DMS53 treated with DMSO at 0.1 percent for 48 hours (cell line): ENCODE results near the gene OSCP1.
A peak's percentile ranks its signal among the peaks of the same experiment; 100 is the strongest.

Experiments
- DNase-seq: peaks from one replicate; lab custom pipeline; 2025; ENCODE audit not compliant: unreplicated experiment; lab: John Stamatoyannopoulos, UW

The OSCP1 gene

DNA sequence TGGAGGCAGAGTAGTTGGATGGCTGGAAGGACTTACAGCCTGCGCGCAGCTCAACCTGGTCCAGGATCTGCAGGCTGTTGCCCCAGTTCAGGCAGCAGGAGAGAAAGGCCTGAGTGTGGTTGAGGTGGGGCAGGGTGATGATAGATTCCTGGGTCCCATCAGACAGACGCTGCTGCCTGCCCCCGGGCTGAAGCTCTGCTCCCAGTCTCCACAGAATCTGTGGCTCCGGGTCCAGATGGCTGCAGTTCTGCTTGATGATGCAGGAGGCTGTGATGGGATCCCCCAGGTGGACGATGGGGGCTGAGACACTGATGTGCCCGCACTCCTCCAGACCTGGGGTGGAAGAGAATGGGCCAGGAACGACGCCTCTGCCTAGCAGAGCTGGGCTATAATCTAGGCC, 25.1 kb upstream of the OSCP1 start:
- DNase-seq, result no peak

DNA sequence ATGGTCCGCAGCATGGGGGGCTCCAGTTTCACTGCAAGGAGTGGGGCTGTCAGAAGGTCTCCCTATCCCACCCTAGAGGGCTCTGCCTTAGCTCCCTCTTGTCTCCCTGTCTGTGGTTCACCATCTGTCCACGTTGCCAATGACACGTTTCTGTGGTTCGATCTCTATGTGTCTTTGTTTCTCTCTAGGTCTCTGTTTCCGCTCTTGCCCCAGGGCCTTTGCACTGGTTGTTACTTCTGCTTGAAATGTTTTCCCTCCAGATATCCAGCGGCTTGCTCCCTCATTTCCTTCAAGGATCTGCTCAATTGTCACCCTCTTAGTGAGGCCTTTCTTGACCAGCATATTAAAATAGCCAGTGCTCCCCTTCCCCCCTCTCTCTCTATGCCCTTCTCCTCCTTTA, 22.4 kb upstream of the OSCP1 start:
- DNase-seq, result no peak

DNA sequence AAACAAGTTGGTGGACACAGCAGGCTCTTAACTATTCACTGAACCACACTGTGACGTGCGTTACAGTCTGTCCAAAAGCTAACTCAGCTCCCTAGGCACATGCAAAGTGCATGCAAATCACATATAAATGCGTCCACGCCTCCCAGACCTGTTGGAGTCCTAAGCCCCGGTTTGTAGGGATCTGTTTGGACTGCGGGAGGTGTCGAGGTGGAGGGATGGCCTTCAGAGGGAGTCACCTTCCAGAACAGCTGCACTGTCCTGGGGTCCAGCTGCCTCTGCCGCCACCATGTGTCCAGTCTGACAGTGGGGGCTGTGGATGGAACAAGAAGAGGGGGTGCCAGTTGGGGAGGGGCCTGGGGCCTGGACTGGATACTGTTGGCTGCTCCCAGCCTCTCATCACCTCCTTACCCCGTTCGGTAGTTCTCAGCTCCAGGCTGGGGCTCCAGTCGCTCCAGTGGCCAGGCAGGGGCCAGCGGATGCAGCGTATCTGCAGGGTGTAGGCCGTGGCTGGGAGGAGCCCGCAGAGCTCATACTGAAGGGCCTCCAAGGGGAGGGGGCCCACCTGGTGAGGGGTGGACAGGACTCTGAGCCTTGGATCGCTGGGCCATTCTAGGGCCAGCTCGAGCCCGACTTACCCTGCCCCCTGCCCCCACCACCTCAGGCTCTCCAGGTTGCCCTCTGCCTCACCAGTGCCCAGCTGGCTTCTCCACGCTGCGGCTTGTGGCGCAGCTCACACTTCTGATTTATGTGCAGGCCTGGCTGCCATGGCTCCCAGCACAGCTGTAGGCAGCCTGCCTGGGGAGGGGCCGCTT, 21.8 kb upstream of the OSCP1 start:
- DNase-seq, result no peak

DNA sequence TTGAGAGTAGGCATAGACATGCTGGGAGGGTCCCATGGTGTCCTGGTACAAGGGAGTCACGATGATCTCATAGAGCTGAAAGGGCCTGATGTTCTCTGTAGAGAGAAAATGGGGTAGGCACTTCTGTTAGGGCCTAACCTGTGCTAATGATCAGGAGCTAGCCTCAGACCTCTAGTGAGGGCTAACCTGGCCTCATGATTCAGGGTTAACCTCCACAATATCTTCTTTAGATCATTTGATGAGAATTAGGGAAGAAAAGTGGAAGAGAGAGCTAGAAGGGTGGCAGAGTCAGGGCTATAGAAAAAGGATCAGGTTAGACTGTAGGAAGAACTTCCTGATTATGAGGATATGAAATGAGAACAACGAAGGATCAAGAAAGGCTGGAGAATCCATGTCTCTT, 18.9 kb upstream of the OSCP1 start:
- DNase-seq, result no peak

DNA sequence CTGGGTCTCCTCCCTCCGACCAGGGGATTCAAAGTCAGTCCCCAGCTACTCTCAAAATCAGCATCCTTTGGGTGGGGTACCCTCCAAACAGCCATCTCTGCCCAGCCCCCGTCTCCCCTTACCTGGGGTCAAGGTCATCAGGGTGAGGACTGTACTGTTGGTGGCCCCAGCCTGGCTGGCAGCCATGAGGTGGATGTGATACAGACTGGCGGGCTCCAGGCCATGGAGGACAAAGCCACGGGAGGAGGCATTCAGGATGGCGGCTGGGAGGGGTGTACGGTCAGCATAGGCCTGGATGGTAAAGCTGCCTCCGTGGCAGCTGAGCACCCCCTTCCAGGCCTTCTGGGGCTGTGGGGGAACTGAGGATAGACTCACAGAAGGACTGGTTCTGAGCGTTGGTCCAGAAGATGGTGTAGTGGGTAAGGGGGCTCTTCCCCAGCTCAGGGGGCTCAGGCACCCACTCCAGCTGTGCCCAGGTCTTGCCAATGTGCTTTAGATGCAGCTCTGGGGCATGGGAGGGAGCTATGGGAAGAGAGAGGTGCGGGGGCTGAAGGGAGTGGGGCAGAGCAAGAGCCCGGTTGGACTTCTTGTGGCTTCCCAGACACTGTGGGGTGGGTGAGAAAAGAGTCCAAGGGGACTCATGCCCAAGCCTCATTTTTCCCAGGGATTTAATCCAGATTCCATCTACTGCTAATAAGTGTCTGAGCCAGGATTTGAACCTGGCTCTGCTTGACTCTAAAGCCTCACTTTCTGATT, 17.6 kb upstream of the OSCP1 start:
- no peak for DNase-seq

DNA sequence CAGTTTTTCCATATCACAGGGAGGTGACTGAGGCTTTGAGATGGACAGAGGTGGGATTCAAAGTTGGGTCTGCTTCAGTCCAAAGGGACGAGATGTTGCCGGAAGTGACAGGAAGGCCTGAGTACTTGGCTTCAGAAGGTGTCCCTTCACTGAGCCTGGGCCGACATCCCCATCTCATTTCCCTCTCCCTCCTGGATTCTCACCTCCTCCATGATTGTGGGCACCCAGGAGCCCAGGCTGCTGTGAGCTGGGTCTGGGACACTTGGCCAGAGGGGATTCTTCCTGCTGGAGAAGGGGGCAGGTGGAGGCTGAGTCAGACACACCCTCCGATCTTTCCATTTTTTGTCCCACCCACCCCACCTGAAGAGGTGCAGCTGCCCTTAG, 16.8 kb upstream of the OSCP1 start:
- DNase-seq, result no peak

DNA sequence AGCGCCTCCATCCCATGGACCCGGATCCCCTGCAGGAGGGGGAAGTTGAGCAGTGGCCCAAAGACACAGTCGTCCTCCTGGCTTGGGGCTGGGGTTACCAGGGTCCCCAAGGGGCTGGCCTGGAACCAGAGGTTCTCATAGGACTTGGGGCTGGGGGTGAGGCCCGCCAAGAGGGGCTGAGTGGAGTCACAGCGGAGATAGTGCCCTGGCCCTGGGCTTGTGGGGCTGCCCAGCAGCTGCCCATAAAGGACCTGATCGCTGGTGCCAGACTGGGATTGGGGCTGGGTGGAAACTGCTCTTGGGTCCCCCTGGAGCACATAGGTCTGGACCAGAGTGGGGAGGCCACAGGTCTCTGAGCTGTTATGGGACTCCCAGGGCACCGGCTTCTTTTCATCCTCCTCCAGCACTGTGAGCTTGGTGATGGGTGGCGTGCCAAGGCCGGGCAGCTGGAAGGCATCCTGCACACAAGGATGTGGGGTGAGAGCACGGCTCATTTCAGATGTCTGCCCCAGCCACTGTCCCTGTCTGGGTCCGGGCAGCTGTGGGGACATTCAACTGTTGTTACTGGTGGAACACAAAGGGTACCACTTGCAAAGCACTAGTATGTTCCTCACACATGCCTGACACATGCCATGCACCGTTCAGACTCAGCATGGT, 16.2 kb upstream of the OSCP1 start:
- DNase-seq, result no peak

DNA sequence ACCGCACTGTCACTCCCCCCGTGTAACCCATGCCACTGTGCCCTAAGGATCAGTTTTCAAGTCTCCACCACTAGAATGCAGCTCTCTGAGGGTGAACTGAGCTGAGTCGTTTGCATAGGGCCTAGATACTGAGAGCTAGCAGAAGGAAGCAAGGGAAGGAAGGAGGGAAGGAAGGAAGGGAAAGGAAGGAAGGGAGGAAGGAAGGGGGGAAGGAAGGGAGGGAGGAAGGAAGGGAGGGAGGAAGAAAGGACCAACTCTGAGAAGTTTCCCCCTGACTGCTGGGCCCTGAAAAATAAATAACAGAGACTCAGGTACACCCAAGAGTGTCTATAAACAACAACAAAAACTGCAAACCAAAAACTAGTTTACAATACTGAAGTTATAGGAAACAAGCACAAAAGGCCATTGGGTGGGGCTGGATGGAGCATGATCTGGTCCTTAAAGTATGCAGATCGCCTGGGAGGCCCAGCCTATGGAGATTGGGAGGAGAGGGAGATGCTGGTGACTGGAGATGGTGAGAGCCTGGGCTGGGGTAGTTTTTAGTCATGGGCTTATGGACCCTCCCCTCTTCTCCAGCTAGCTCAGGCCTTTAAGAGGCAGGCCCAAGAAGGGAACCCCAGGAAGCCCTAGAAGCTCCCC, 15.6 kb upstream of the OSCP1 start:
- no peak for DNase-seq

DNA sequence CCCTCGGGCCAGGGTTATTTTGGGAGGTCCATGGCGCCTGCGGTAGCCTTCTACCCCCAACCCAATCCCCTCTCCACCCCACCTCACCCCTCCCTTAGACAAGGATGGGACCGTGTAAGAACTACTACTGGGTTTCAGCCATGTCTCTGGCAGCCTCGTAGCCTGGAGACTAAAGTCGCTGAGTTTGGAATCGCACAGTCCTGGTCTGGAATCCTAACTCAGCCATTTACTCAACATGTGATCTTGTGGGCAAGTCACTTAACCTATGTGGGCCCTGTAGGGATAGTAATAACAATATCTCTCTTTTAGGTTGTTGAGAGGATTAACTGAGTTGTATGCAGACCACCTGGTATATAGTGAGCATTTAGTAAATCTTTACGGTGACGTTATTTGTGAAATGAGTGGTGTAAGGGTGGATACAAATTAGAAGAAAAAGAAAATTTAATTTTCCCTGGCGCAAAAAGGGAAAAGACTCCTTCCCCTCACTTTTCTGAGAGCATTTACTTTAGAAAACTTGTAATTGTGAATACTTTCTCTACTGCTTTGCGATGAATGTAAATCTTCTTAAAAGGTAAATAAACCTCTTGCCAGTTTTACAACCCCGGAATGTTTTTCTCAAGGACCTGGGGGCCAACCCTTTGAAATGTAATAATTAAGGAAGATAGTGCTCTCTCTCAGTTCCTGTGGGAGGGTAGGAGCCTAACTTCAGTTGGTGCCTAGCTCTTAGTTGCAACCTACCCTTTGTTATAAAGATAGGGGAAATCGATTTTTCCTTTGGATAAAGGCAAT, 14.5 kb upstream of the OSCP1 start:
- no peak for DNase-seq

DNA sequence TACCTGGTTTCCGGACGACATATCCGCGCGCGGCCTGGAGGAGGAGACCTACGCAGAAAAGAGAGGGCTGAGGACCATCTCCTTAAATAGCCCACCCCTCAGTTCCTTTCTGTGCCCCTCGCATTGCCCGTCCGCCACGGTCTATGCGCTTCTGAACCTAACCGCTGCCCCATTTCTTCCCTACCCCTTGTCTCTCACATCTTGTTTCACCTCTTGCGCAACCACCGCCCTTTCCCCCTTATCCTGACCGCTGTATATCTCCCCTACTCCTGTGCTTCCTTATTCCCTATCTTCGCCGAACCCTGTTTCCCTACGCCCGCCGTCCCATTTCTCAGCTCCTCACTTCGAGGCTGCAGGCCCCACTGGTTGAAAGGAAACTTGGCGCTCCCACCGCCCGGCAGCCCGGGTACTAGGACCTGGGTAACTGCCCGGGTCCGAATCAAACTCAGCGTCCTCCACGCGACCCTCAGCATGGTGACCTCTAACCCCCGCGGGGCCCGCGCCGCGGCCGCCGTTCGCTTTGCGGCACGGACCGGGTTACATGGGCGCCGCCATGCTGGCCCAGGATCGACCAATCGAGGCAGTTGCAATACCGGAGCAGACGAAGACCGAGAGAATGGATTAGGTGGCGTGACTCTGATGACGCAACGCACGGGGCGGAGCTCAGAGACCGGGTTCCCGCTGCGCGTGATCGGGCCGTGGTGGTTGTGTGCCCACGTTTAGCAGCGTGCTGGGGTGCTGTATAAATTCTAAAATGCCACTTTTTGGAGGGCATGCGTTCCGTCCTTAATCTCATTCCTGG, 13.8 kb upstream of the OSCP1 start, which contains the start of gene MRPS15:
Gene MRPS15, minus strand, starts transcription at position 582 of the 802 bp plus-strand sequence. Its CDS starts 109 bp downstream, at position 473.
- DNase-seq, result peak; percentile 92

DNA sequence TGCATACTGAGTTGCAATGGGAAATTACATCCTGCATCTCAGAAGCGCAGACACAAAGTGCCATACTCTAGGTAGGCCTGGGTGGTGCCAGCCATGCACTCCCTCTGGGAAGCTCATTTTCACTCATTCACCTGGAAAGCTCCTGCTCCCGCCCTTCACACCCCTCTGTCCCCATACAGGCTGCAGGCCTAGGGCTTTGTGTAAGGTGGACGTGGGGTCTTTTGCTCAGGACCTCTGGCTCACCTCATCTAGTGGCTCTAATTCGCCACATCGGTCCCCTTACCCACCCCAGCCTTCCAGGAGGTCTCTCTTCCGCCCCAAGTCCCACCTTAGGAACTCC, 13.2 kb upstream of the OSCP1 start:
- no peak for DNase-seq

DNA sequence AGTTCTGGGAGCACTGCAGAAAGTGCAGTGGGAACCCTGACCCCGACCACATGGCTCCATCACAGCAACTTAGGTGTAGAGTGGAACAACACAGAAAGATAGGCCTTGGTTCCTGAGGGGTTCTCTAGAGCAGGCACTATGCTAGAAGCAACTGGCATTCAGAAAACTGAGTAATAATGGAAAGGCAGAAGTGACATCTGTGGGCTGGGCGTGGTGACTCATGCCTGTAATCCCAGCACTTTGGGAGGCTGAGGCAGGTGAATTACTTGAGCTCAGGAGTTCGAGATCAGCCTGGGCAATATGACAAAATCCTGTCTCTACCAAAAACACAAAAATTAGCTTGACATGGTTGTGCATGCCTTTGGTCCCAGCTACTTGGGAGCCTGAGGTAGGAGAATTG, 8.7 kb upstream of the OSCP1 start:
- DNase-seq, result no peak

DNA sequence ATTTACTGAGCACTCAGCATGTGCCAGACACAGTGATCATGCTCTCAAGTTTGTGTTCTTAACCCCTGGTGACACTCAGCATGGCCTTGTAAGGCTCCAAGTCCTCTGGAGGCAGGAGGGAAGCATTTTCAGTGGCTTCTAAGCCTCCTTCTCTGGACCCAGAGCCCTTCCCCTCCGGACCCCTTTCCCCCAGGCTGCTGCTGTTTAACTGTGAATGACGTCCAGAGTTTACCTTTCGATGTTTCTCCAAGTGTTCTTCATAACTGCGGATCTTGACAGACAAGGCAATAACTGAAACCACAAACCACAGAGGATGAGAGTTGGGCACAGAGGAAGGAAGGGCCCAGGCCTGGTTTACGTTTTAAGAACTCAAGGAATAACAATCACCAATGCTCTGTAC, 7.4 kb upstream of the OSCP1 start:
- no peak for DNase-seq

DNA sequence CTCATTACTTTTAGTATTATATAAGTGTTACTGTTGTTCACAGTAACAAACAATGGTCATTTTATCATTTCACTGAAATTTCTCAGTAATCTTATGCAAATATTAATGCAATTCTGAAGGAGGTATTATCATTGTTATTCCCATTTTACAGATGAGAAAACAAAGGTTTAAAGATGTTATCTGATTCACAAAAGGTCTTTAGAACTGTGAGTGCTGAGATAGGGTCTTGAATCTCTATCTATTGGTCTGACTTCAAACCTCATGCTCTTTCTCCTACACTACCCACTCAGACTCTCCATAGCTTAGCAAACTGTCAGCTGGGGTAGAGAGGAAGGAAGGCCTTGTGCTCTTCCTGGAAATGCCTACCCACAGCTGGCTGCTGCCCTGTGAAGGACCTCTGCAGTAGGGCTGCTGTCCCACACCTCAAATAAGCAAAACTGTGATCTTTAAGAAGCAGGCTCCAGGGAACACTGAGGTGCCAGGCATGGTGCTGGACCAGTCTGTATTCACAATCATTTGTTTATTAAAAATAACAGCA, 6.2 kb upstream of the OSCP1 start:
- no peak for DNase-seq

DNA sequence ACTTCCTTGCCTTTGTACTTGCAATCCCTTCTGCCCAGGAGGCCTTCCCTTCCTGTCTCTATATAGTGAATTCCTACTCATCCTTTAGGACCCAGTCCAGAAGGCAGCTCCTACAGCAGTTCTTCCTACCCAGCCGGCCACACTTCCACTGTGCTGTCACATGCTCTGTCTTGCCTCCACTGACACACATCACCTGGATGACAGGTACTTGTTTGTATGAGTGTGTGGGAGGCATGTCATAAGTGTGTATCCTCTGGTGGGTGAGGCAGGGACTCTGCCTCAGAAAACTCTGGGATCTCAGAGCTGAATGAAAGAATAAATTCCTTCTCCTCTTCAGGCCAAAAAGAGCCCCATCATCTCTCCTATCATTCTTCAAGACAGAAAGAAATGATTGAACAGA, 5.1 kb upstream of the OSCP1 start:
- no peak for DNase-seq

DNA sequence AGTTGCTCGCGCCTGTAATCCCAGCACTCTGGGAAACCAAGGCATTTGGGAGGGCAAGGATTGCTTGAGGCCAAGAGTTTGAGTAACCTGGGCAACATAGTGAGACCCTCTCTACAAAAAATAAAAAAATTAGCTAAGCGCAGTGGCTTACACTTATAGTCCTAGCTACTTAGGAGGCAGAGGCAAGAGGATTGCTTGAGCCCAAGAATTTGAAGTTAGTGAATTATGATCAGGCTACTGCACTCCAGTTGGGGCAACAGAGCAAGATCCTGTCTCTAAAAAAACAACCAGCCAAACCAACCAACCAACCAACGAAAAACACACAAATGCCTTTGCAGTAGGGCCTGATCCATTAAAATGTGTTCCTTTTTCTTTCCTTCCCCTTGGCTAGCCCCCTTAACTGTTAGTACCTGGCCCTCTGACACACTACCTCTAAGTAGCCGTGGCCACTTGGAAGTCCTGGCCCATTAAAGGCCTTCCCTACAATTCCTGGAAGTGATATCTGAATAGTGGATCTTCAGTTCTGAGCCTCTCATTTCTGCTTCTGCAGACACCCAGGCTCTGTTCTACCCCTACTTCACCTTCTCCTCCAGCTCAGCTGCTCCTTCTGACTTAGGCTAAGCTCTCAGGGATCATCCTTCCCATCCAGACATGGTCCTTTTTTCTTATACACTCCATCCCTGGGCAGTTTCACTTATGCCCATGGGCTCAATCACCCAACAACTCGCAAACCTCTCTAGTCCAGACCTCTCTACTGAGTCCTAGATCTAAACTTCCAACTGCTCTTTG, 3.5 kb upstream of the OSCP1 start:
- DNase-seq, result no peak

DNA sequence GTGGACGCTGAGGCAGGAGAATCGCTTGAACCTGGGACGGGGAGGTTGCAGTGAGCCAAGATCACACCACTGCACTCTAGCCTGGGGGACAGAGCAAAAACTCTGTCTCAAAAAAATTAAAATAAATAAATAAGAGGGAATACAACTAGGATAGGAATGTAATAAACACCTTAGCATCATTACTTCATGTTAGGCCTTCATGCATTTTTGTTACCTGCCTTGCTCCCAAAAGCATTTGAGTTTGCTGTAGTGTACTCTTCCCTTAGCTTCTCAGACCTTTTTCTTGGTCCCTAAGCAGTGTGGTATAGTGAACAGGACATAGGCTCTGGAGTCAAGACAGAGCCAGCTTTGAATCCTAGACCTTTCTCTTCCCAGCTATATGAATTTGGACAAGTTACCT, 2.8 kb upstream of the OSCP1 start:
- DNase-seq, result no peak

DNA sequence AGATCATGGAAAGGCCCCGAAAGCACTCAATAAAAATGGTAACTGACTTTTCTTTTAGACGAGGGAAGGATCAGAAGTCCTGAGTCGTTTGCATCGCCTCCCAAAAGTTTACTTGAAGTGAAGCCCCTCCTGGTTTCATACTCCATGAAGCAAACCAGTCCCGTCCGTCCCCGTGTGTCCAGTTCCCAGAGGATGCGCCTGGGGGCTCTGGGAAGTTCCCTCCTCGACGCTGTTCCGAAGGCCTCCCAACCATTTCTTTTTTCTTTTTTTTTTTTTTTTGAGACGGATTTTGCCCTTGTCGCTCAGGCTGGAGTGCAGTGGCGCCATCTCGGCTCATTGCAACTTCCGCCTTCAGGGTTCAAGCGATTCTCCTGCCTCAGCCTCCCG, 661 bp upstream of the OSCP1 start:
- DNase-seq, result no peak

DNA sequence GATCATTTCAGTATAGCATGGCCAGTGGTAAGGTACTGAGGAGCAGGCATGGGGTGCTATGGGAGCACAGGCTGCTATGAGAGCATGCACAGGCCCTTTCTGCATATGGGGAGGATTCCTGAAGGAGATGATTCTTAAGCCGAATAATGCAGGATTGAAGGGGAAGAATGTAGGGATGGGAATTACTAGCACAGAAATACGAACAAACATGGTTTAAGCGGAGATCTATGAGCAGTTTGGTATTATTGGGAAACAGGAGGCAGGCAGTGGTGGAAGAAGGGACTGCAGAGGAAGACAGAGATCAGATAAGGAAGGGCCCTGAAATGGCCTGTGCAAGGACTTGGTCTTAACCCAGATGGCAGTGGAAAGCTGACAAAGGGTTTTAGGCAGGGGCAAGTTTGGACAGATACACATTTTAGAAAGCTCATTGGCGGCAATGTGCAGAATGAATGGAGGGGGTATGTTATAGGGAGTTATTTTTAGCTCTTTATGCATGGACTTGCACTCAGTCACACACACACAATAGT, 1.7 kb downstream of the OSCP1 start:
- DNase-seq, result no peak
